ENCODE data around the gene PRPH2. TPM values are rescaled to one million over a fixed set of nuclear protein-coding genes. Genes with fewer than 3 reads are reported as not detected.
"Not testable (repeated sequence)": the region's sequence is repeated elsewhere in the genome, so short reads cannot be mapped to it uniquely, and the experiment has no call there.

Gene PRPH2
- polyA plus RNA-seq, 6 donors from 2014 or later, result 0.13 to 0.36 (median 0.23) TPM; not detected in 2

- DNase-seq (no peak), ATAC-seq (ENCODE audit: low read depth in 2 of 2) (no peak)
- H3K4me3 Mint-ChIP-seq, result no peak overlapping the region
- no peaks in the 10 kb centered on the region for H3K27me3 Mint-ChIP-seq
- peak overlapping the region in 2 of 6 donors; percentile 42 to 43 for H3K27ac Mint-ChIP-seq
- no peaks in the 10 kb centered on the region for H3K9me3 Mint-ChIP-seq
- peaks cover 19 to 36% of the 10 kb centered on the region in 2 donors for H3K36me3 Mint-ChIP-seq
- peaks cover 4 to 9% (median 6%) of the 10 kb centered on the region in 3 donors for H3K4me1 Mint-ChIP-seq
Observed at GRCh38 chr6:42689371-42689770, 33.0 kb downstream of the PRPH2 start.

- H3K27ac Mint-ChIP-seq, result peak overlapping the region in 3 of 6 donors; percentile 1 to 51 (median 46)
- no peaks in the 10 kb centered on the region for H3K9me3 Mint-ChIP-seq
- no peaks in the 10 kb centered on the region for H3K27me3 Mint-ChIP-seq
- ATAC-seq (ENCODE audit: low read depth in 2 of 2) (no peak), DNase-seq (no peak)
- H3K4me3 Mint-ChIP-seq, result no peak overlapping the region
- peaks cover 0 to under 1% (median 0%) of the 10 kb centered on the region in 3 donors for H3K4me1 Mint-ChIP-seq
- peaks cover 29 to 37% of the 10 kb centered on the region in 2 donors for H3K36me3 Mint-ChIP-seq
Observed at GRCh38 chr6:42688281-42688680, 34.1 kb downstream of the PRPH2 start.

GRCh38 chr6:42679358-42679757 is 43.0 kb downstream of the PRPH2 start:
- no peak for ATAC-seq (ENCODE audit: low read depth in 2 of 2)
- Mint-ChIP-seq H3K27me3 (no peaks in the 10 kb centered on the region), H3K4me3 (no peak overlapping the region), H3K4me1 (no peaks in the 10 kb centered on the region), H3K36me3 (peaks cover 11 to 32% of the 10 kb centered on the region in 2 donors), H3K27ac (no peak overlapping the region), H3K9me3 (no peaks in the 10 kb centered on the region)
- DNase-seq, result no peak

- H3K27ac Mint-ChIP-seq, result no peak overlapping the region
- no peaks in the 10 kb centered on the region for H3K9me3 Mint-ChIP-seq
- H3K36me3 Mint-ChIP-seq, result peaks cover 17 to 36% of the 10 kb centered on the region in 2 donors
Observed at GRCh38 chr6:42674780-42675179, 47.6 kb downstream of the PRPH2 start.

GRCh38 chr6:42674368-42674767 is 48.0 kb downstream of the PRPH2 start:
- not testable (repeated sequence) for H3K4me1 Mint-ChIP-seq; H3K27me3 Mint-ChIP-seq; H3K27ac Mint-ChIP-seq; H3K4me3 Mint-ChIP-seq; H3K9me3 Mint-ChIP-seq; ATAC-seq (ENCODE audit: low read depth in 2 of 2); DNase-seq
- peaks cover 20 to 36% of the 10 kb centered on the region in 2 donors for H3K36me3 Mint-ChIP-seq

More at GRCh38 chr6:42674780-42675179, 47.6 kb downstream of the PRPH2 start:
- no peaks in the 10 kb centered on the region for H3K27me3 Mint-ChIP-seq
- ATAC-seq (ENCODE audit: low read depth in 2 of 2), result no peak
- no peaks in the 10 kb centered on the region for H3K4me1 Mint-ChIP-seq
- no peak overlapping the region for H3K4me3 Mint-ChIP-seq
- DNase-seq, result no peak

GRCh38 chr6:42664718-42665117 is 57.7 kb downstream of the PRPH2 start:
- Mint-ChIP-seq H3K36me3 (peaks cover 7 to 10% of the 10 kb centered on the region in 2 donors), H3K4me1 (peaks cover 0 to 4% (median 0%) of the 10 kb centered on the region in 3 donors), H3K27me3 (no peaks in the 10 kb centered on the region), H3K4me3 (no peak overlapping the region), H3K27ac (no peak overlapping the region), H3K9me3 (no peaks in the 10 kb centered on the region)
- DNase-seq (no peak), ATAC-seq (ENCODE audit: low read depth in 2 of 2) (no peak)

- DNase-seq, result peak; percentile 78
- peak overlapping the region in 2 of 6 donors; percentile 3 for H3K27ac Mint-ChIP-seq
- no peaks in the 10 kb centered on the region for H3K9me3 Mint-ChIP-seq
- peaks cover 0 to 4% (median 0%) of the 10 kb centered on the region in 3 donors for H3K4me1 Mint-ChIP-seq
- H3K36me3 Mint-ChIP-seq, result peaks cover 5 to 21% of the 10 kb centered on the region in 2 donors
- H3K27me3 Mint-ChIP-seq, result no peaks in the 10 kb centered on the region
- ATAC-seq (ENCODE audit: low read depth in 2 of 2), result peak; percentile 77 to 94
- no peak overlapping the region for H3K4me3 Mint-ChIP-seq
Observed at GRCh38 chr6:42661540-42662153, 60.8 kb downstream of the PRPH2 start.

GRCh38 chr6:42659806-42660205 is 62.6 kb downstream of the PRPH2 start:
- Mint-ChIP-seq H3K4me1 (peaks cover 0 to 4% (median 0%) of the 10 kb centered on the region in 3 donors), H3K4me3 (no peak overlapping the region), H3K27me3 (no peaks in the 10 kb centered on the region), H3K36me3 (peaks cover 5 to 22% of the 10 kb centered on the region in 2 donors), H3K27ac (no peak overlapping the region), H3K9me3 (no peaks in the 10 kb centered on the region)
- ATAC-seq (ENCODE audit: low read depth in 2 of 2) (no peak), DNase-seq (no peak)

- DNase-seq, result no peak
- H3K36me3 Mint-ChIP-seq, result peaks cover 11 to 21% of the 10 kb centered on the region in 2 donors
- H3K4me3 Mint-ChIP-seq, result no peak overlapping the region
- ATAC-seq (ENCODE audit: low read depth in 2 of 2), result no peak
- H3K27me3 Mint-ChIP-seq, result no peaks in the 10 kb centered on the region
- peak overlapping the region in 1 of 6 donors; percentile 59 for H3K27ac Mint-ChIP-seq
- H3K9me3 Mint-ChIP-seq, result no peaks in the 10 kb centered on the region
- peaks cover 0 to 3% (median 0%) of the 10 kb centered on the region in 3 donors for H3K4me1 Mint-ChIP-seq
Observed at GRCh38 chr6:42653851-42654250, 68.5 kb downstream of the PRPH2 start.

GRCh38 chr6:42652024-42652746 is 70.2 kb downstream of the PRPH2 start:
- no peak for ATAC-seq (ENCODE audit: low read depth in 2 of 2)
- Mint-ChIP-seq H3K4me1 (peaks cover 0 to 3% (median 0%) of the 10 kb centered on the region in 3 donors), H3K27me3 (no peaks in the 10 kb centered on the region), H3K27ac (no peak overlapping the region), H3K9me3 (no peaks in the 10 kb centered on the region), H3K4me3 (no peak overlapping the region), H3K36me3 (peaks cover 6 to 15% of the 10 kb centered on the region in 2 donors)
- DNase-seq, result no peak

Other genes starting within 250 kb of the PRPH2 start
- gene UBR2, start 158.6 kb downstream of the PRPH2 start, polyA plus RNA-seq (ENCODE audit: low read depth in 6 of 6), result 10 to 100 TPM in 4 of 6 donors, 1 to 10 TPM in 1, not detected in 1; 8.2 to 16.7 (median 10.7) TPM
- 100 to 1,000 TPM in 1 of 6 donors, 10 to 100 TPM in 5; 60.5 to 104 (median 71.8) TPM for gene TBCC, start 23.5 kb upstream of the PRPH2 start, polyA plus RNA-seq (ENCODE audit: low read depth in 6 of 6)
- gene BICRAL, start 59.5 kb upstream of the PRPH2 start, polyA plus RNA-seq (ENCODE audit: low read depth in 6 of 6), result 1 to 10 TPM; 1.8 to 4.9 (median 4.1) TPM
- gene RPL7L1, start 157.0 kb upstream of the PRPH2 start, polyA plus RNA-seq (ENCODE audit: low read depth in 6 of 6), result 10 to 100 TPM; 26.8 to 81.7 (median 61.0) TPM
- gene PTCRA, start 193.5 kb upstream of the PRPH2 start, polyA plus RNA-seq (ENCODE audit: low read depth in 6 of 6), result 1 to 10 TPM in 1 of 6 donors, under 1 TPM in 3, not detected in 2; 0.41 to 1.9 (median 0.68) TPM
- 100 to 1,000 TPM; 153 to 199 (median 177) TPM for gene CNPY3, start 206.9 kb upstream of the PRPH2 start, polyA plus RNA-seq (ENCODE audit: low read depth in 6 of 6)
- gene GNMT, start 238.2 kb upstream of the PRPH2 start, polyA plus RNA-seq (ENCODE audit: low read depth in 6 of 6), result 1 to 10 TPM in 1 of 6 donors, under 1 TPM in 3, not detected in 2; 0.26 to 1.1 (median 0.28) TPM